Keratinocyte (primary cell): ENCODE results near the gene GNAL. TPM values are rescaled to one million over a fixed set of nuclear protein-coding genes. Genes with fewer than 3 reads are reported as not detected.

Experiments used
- DNase-seq: peaks from one replicate; pipeline ENCODE4 v3.0.0-alpha.2; 2011; ENCODE audit warnings: low read depth, missing footprints, low spot score
- FAIRE-seq: peaks from 2 replicates; lab custom pipeline; 2011; peaks lifted over from hg19 to GRCh38; lab: Jason Lieb, UNC
- H2AFZ ChIP-seq: 2 replicates; pipeline ENCODE4 v1.6.0; 2012; ENCODE audit warnings: low read length, control low read depth, inconsistent platforms; ENCODE audit not compliant: control insufficient read depth
- H3K27ac ChIP-seq: 2 replicates; pipeline ENCODE4 v1.5.1; 2011; ENCODE audit warnings: low read length; ENCODE audit not compliant: control insufficient read depth, insufficient read depth
- H3K27me3 ChIP-seq: 3 replicates; pipeline ENCODE4 v1.6.0; 2011; ENCODE audit warnings: low read length; ENCODE audit not compliant: control insufficient read depth, insufficient read depth; ENCODE audit errors: extremely low read depth
- H3K36me3 ChIP-seq, 2 experiments: 2 replicates in 1 of 2; 3 replicates in 1 of 2; pipeline ENCODE4 v1.5.1; 2011; ENCODE audit warnings: low read length in 2 of 2, mild to moderate bottlenecking in 1 of 2; ENCODE audit not compliant: control insufficient read depth in 2 of 2, insufficient read depth in 2 of 2; ENCODE audit errors: extremely low read depth in 1 of 2
- H3K4me1 ChIP-seq: 3 replicates; pipeline ENCODE4 v1.5.1; 2011; ENCODE audit warnings: low read length; ENCODE audit not compliant: control insufficient read depth, insufficient read depth; ENCODE audit errors: extremely low read depth
- H3K4me2 ChIP-seq: 3 replicates; pipeline ENCODE4 v1.6.0; 2011; ENCODE audit warnings: low read depth, low read length; ENCODE audit not compliant: control insufficient read depth, insufficient read depth; ENCODE audit errors: extremely low read depth
- H3K4me3 ChIP-seq, 3 experiments: fragments of 200-600 bp in 1 of 3; sonication (generic) in 1 of 3; 2 replicates in 2 of 3; 3 replicates in 1 of 3; pipeline ENCODE4 v1.5.1; 2011 to 2016; ENCODE audit warnings: low read length in 3 of 3, mild to moderate bottlenecking in 3 of 3, control low read depth in 2 of 3, inconsistent platforms in 1 of 3, low read depth in 1 of 3, mixed read lengths in 1 of 3, mixed run types in 1 of 3, moderate library complexity in 1 of 3; ENCODE audit not compliant: control insufficient read depth in 2 of 3, insufficient read depth in 2 of 3; ENCODE audit errors: extremely low read depth in 1 of 3
- H3K79me2 ChIP-seq: 2 replicates; pipeline ENCODE4 v1.6.0; 2012; ENCODE audit warnings: low read length; ENCODE audit not compliant: control insufficient read depth, insufficient read depth
- H3K9ac ChIP-seq: 3 replicates; pipeline ENCODE4 v1.6.0; 2011; ENCODE audit warnings: low read length; ENCODE audit not compliant: control insufficient read depth, insufficient read depth; ENCODE audit errors: extremely low read depth
- H3K9me1 ChIP-seq: 3 replicates; pipeline ENCODE4 v1.6.0; 2011; ENCODE audit warnings: low read length; ENCODE audit not compliant: control insufficient read depth, insufficient read depth; ENCODE audit errors: extremely low read depth
- H3K9me3 ChIP-seq: 2 replicates; pipeline ENCODE4 v1.5.1; 2012; ENCODE audit warnings: low read depth, low read length; ENCODE audit not compliant: control insufficient read depth
- H4K20me1 ChIP-seq: 3 replicates; pipeline ENCODE4 v1.6.0; 2011; ENCODE audit warnings: low read length; ENCODE audit not compliant: control insufficient read depth, insufficient read depth; ENCODE audit errors: extremely low read depth
- EZH2 ChIP-seq: IDR thresholded peaks from one replicate; pipeline ENCODE4 v1.6.1; 2012; ENCODE audit warnings: inconsistent platforms, mild to moderate bottlenecking, low read length, moderate library complexity
- dilution Hi-C: fragments of 300-500 bp; cut with MboI; formaldehyde crosslinking; loops from one replicate; pipeline ENCODE4 v1.7.0; 2020; ENCODE audit warnings: low sequenced_read_pairs; ENCODE audit not compliant: extremely low pct_ligation_motif_present
- polyA plus RNA-seq, 5 experiments: library from polyadenylated mRNA; depleted of rRNA in 3 of 5; stranded (reverse) in 3 of 5; stranded (forward) in 1 of 5; unstranded in 1 of 5; fragments of >200 nt; gene quantifications; 1 replicate in 1 of 5; 2 replicates in 3 of 5; 3 replicates in 1 of 5; pipeline versions ENCODE4 v1.2.1 to v1.2.3, GENCODE V29; 2011 to 2012; ENCODE audit warnings: missing spikeins in 2 of 5, low read depth in 1 of 5, low replicate concordance in 1 of 5
- TF ChIP-seq, protein P1 (sequence below), 3 experiments: IDR thresholded peaks in 1 of 3; conservative IDR thresholded peaks in 1 of 3; optimal IDR thresholded peaks in 1 of 3; 2 replicates in 2 of 3; 3 replicates in 1 of 3; pipeline versions ENCODE3 to v1.5.1; 2011; ENCODE audit warnings: low read length in 3 of 3, mild to moderate bottlenecking in 3 of 3, moderate library complexity in 2 of 3, control low read depth in 1 of 3, inconsistent platforms in 1 of 3; ENCODE audit not compliant: insufficient read depth in 2 of 3; ENCODE audit errors: extremely low read depth in 1 of 3

GNAL gene
- polyA plus RNA-seq, 1 donor (not counting 4 experiments of a cell fraction or from before 2014, with no cell fraction given): 30.0 TPM

DNA sequence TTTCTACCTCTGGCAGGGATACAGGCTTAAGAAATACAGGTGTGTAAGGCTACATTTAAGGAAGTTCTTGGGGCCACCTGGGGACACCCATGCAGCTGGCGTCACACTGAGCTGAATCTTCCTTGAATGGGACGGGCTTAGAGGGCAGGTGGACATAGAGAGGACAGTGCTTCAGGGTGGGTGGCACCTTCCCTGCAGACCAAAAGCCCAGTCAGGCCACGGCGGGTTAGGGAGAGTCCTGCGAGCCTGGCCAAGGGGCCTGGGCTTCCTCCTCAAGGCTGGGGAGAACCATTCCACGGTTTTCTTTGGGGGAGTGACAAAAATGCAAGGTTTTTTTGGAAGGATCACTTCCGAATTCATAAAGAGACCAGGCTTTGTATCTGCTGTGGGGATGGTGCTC is 73.4 kb downstream of the GNAL start:
- TF ChIP-seq, protein P1, sequence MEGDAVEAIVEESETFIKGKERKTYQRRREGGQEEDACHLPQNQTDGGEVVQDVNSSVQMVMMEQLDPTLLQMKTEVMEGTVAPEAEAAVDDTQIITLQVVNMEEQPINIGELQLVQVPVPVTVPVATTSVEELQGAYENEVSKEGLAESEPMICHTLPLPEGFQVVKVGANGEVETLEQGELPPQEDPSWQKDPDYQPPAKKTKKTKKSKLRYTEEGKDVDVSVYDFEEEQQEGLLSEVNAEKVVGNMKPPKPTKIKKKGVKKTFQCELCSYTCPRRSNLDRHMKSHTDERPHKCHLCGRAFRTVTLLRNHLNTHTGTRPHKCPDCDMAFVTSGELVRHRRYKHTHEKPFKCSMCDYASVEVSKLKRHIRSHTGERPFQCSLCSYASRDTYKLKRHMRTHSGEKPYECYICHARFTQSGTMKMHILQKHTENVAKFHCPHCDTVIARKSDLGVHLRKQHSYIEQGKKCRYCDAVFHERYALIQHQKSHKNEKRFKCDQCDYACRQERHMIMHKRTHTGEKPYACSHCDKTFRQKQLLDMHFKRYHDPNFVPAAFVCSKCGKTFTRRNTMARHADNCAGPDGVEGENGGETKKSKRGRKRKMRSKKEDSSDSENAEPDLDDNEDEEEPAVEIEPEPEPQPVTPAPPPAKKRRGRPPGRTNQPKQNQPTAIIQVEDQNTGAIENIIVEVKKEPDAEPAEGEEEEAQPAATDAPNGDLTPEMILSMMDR (optimal IDR thresholded peaks at IDR 0.05 in 1 of 3, IDR thresholded peaks at IDR 0.05 in 1 of 3, conservative IDR thresholded peaks at IDR 0.05 in 1 of 3; ENCODE audit: extremely low read depth in 1 of 3, insufficient read depth in 2 of 3, low read length in 3 of 3): no peak
- TF ChIP-seq EZH2: no peak
- Histone ChIP-seq H3K79me2 (no peaks in the 10 kb centered on the region), H3K4me3 (no peak overlapping the region), H2AFZ (no peak overlapping the region), H3K9me3 (no peaks in the 10 kb centered on the region), H3K9ac (no peak overlapping the region), H3K4me1 (no peaks in the 10 kb centered on the region), H3K27ac (no peak overlapping the region), H3K36me3 (no peaks in the 10 kb centered on the region), H3K4me2 (no peak overlapping the region), H3K9me1 (no peaks in the 10 kb centered on the region), H3K27me3 (no peaks in the 10 kb centered on the region), H4K20me1 (no peaks in the 10 kb centered on the region)
- dilution Hi-C loops: no loop called here
- FAIRE-seq: no peak
- no peak for DNase-seq

DNA sequence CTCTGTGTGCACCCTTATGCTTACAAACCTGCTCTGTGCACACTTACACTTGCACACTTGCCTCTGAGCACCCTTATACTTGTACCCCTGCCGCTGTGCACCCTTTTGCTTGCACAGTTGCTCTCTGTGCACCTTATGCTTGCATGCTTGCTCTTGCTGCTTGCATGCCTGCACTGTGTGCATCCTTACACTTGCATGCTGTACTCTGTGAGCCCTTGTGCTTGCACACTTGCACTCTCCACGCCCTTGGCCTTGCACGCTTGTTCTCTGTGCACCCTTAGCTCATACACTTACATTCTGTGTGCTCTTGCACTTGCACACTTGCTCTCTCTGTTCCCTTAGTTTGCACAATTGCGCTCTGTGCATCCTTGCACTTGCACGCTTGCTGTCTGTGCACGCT is 78.3 kb downstream of the GNAL start:
- Histone ChIP-seq H3K36me3 (no peaks in the 10 kb centered on the region), H4K20me1 (no peaks in the 10 kb centered on the region), H3K79me2 (no peaks in the 10 kb centered on the region), H3K27ac (no peak overlapping the region), H3K9me1 (no peaks in the 10 kb centered on the region), H3K9me3 (no peaks in the 10 kb centered on the region), H2AFZ (no peak overlapping the region), H3K4me3 (no peak overlapping the region), H3K9ac (no peak overlapping the region), H3K4me2 (no peak overlapping the region), H3K4me1 (no peaks in the 10 kb centered on the region), H3K27me3 (no peaks in the 10 kb centered on the region)
- DNase-seq (no peak), FAIRE-seq (no peak)
- TF ChIP-seq, protein P1 (optimal IDR thresholded peaks at IDR 0.05 in 1 of 3, IDR thresholded peaks at IDR 0.05 in 1 of 3, conservative IDR thresholded peaks at IDR 0.05 in 1 of 3; ENCODE audit: extremely low read depth in 1 of 3, insufficient read depth in 2 of 3, low read length in 3 of 3): no peak
- no peak for TF ChIP-seq EZH2
- dilution Hi-C loops: no loop called here
